HG03565 (cell line): ENCODE measurements around the gene LAMA2.
"Not testable (repeated sequence)": the region's sequence is repeated elsewhere in the genome, so short reads cannot be mapped to it uniquely, and the experiment has no call there.

Experiments used
- ATAC-seq: cut with Tn5 transposase; IDR thresholded peaks from one replicate; pipeline ENCODE4 v1.9.1; 2021; ENCODE audit warnings: mild to moderate bottlenecking, moderate library complexity; ENCODE audit not compliant: unreplicated experiment

LAMA2 gene

GRCh38 chr6:129073691-129074395 lies 190.9 kb downstream of the LAMA2 start:
- ATAC-seq: no peak

GRCh38 chr6:129084406-129084805 lies 201.5 kb downstream of the LAMA2 start:
- no peak for ATAC-seq

GRCh38 chr6:129088481-129088880 lies 205.5 kb downstream of the LAMA2 start:
- not testable (repeated sequence) for ATAC-seq

GRCh38 chr6:129089357-129089756 lies 206.4 kb downstream of the LAMA2 start:
- no peak for ATAC-seq

GRCh38 chr6:129094147-129094546 lies 211.2 kb downstream of the LAMA2 start:
- no peak for ATAC-seq

- ATAC-seq: no peak
Observed at GRCh38 chr6:129096651-129097290, 213.8 kb downstream of the LAMA2 start.

GRCh38 chr6:129098061-129098553 lies 215.2 kb downstream of the LAMA2 start:
- no peak for ATAC-seq

GRCh38 chr6:129099696-129100095 lies 216.8 kb downstream of the LAMA2 start:
- no peak for ATAC-seq

GRCh38 chr6:129100164-129100563 lies 217.2 kb downstream of the LAMA2 start:
- ATAC-seq: no peak

- no peak for ATAC-seq
Observed at GRCh38 chr6:129102741-129103140, 219.8 kb downstream of the LAMA2 start.

GRCh38 chr6:129104131-129104530 lies 221.2 kb downstream of the LAMA2 start:
- ATAC-seq: no peak

GRCh38 chr6:129104560-129104959 lies 221.6 kb downstream of the LAMA2 start:
- ATAC-seq: no peak

- no peak for ATAC-seq
Observed at GRCh38 chr6:129105035-129105434, 222.1 kb downstream of the LAMA2 start.

- no peak for ATAC-seq
Observed at GRCh38 chr6:129105793-129106192, 222.9 kb downstream of the LAMA2 start.

- no peak for ATAC-seq
Observed at GRCh38 chr6:129108337-129108736, 225.4 kb downstream of the LAMA2 start.

- ATAC-seq: no peak
Observed at GRCh38 chr6:129110690-129111343, 227.9 kb downstream of the LAMA2 start.

GRCh38 chr6:129111346-129111745 lies 228.4 kb downstream of the LAMA2 start:
- no peak for ATAC-seq

- no peak for ATAC-seq
Observed at GRCh38 chr6:129111853-129112252, 228.9 kb downstream of the LAMA2 start.

GRCh38 chr6:129112591-129112990 lies 229.7 kb downstream of the LAMA2 start:
- ATAC-seq: no peak

- no peak for ATAC-seq
Observed at GRCh38 chr6:129113637-129114036, 230.7 kb downstream of the LAMA2 start.

GRCh38 chr6:129114636-129115391 lies 231.9 kb downstream of the LAMA2 start:
- no peak for ATAC-seq
